Fibroblast of pulmonary artery (primary cell): Measurements from ENCODE around the gene KIF21B.

Source experiments
- DNase-seq: peaks from one replicate; pipeline ENCODE4 v3.0.0-alpha.2; 2010; ENCODE audit warnings: low read depth
- H3K4me3 ChIP-seq: replicated peaks from 2 replicates; pipeline ENCODE4 v1.5.1; 2011; ENCODE audit warnings: low read depth, mild to moderate bottlenecking, control low read depth, low read length, moderate library complexity
- TF ChIP-seq, protein P1 (sequence below): IDR thresholded peaks from 2 replicates; pipeline ENCODE4 v1.5.1; 2011; ENCODE audit warnings: mild to moderate bottlenecking, control low read depth, low read length, inconsistent platforms; ENCODE audit errors: missing control alignments

The KIF21B gene

DNA sequence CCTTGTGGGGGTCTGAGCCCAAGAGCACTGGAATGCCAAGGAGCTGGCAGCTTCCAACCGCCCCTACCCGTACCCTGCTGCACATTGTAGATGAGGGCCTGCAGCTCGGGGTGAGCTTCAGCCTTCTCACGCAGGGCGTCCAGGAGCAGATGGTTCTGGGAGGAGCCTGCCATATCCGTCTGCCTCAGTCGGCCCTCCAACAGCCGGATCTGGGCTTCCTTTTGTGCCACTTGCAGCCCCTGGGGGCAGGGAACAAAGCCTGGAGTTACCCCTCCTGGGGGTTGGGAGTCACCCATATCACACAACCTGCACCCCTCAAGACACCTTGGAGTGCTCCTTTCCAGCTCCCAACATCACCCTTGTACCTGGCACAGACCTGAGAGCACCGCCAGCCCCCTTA, 34.8 kb downstream of the KIF21B start:
- no peak for DNase-seq
- H3K4me3 ChIP-seq = no peak overlapping the region
- TF ChIP-seq, protein P1, sequence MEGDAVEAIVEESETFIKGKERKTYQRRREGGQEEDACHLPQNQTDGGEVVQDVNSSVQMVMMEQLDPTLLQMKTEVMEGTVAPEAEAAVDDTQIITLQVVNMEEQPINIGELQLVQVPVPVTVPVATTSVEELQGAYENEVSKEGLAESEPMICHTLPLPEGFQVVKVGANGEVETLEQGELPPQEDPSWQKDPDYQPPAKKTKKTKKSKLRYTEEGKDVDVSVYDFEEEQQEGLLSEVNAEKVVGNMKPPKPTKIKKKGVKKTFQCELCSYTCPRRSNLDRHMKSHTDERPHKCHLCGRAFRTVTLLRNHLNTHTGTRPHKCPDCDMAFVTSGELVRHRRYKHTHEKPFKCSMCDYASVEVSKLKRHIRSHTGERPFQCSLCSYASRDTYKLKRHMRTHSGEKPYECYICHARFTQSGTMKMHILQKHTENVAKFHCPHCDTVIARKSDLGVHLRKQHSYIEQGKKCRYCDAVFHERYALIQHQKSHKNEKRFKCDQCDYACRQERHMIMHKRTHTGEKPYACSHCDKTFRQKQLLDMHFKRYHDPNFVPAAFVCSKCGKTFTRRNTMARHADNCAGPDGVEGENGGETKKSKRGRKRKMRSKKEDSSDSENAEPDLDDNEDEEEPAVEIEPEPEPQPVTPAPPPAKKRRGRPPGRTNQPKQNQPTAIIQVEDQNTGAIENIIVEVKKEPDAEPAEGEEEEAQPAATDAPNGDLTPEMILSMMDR = no peak

DNA sequence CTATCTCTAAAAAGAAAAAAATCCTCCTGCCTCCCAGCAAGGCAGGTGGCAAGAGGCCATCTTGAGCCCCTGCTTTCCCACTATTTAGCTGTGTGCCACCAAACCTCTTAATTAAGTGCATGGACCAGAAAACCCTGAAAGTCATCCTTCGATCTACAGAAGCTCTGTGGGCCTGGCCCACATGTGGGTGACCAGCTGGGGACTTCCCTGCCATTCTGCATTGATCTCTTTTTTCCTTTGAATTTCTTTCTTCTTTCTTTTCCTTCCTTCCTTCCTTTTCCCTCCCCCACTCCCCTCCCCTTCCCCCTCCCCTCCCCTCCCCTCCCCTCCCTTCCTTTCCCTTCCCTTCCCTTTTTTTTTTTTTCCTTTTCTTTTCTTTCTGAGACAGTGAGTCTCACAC, 38.0 kb downstream of the KIF21B start:
- TF ChIP-seq, protein P1 = no peak
- no peak overlapping the region for H3K4me3 ChIP-seq
- DNase-seq = no peak

DNA sequence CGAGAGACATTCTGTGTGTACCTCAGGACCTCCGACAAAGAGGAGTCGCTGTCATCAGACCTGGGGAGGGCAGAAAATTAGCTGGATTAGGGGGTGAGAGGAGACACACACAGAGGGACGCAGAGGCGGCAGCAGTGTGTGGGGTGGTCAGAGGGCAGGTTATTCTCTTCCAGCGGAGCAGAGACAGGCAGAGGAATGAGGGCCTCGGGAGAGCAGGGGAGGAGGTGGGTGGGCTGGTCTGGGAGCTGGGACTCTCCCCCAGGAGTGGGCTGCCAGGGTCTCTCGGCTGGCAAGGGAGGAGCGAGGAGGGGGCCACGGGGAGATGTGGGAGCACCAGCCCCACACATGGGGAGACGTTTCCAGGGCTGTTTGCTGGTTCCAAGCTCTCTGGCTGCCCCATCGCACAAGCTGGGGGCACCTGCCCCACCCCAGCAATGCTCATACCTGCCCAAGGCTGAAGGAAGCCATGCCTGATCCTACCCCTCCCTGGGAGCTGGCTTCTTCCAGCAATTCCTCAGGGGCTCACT, 40.4 kb downstream of the KIF21B start:
- DNase-seq = no peak
- TF ChIP-seq, protein P1 = no peak
- no peak overlapping the region for H3K4me3 ChIP-seq

DNA sequence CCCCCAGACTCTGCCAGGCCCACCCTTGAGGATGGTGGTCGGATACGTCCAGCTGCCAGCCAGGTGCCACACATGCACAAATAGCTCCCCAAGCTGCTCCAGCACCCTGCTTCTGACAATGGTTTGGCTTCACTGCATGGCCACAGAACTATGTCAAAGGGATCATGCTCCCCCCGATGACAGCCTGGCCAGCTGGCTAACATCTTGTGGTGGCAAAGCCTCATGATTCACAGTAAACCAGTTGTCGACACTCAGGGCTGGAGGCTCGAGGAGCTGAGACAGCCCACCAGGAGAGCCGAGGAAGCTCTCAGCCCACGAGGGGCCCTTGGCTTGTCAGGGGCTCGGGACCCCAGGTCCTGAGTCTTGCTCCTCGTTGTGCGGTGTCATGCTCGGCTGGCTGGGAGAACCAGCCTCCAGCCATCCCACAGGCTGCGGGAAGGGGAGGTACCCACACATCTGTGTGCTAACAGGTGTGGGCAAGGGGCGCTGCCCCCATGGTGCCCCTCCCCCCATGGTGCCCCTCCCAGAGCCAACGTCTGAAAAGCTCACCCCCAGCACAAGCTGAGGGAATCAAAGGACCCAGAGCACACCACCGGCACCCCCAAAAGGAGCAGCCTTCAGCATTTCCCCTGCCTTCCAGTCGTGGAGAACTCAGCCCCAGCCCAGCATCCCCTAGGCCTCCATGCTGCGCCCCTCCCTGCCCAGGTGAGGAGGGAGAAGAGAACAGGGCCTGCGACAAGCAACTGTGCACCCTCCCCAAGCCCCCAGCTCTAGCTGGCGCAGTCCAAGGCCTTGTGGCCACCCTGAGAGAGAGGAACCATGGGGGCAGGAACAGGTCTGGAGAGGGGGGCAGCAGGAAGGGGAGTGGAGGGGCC, 41.2 kb downstream of the KIF21B start:
- H3K4me3 ChIP-seq = no peak overlapping the region
- TF ChIP-seq, protein P1 = no peak
- DNase-seq = peak; percentile 66

DNA sequence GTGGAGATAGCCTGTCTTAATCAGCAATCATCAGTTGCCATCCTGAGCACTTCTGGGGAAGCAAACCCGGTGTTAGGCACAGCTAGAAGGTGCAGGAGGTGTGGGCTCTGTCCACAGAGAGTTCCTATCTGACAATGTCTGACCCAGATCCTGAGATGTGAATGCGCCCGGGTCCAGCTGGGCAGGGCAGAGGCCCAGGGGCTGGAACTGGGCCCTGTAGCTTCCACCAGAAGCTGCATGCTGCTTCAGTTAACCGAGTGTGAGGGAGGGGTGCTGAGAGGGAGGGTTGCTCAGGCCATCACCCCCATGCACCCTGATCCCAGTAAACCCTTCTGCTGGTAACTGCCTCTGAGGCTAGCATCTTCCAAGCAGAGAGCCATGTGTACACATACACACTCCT, 42.2 kb downstream of the KIF21B start:
- TF ChIP-seq, protein P1 = no peak
- no peak for DNase-seq
- no peak overlapping the region for H3K4me3 ChIP-seq

DNA sequence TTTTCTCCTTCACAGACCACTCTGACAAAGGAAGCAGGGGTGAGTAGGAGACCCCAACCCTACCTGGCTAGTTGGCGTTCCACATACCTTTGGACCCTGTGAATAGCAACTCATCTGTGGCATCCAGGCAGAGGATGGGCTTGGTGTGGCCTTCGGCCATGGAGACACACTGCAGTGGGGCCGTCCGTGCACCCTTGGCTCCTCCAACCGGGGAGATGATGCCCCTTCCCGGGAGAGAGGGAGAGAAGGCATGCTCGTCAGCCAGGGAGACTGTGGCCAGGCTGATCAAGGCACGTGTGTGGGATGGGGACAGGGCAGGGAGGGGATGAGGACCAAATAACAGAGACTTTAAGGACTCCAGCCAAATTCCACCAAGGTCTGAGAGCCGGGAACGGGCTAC, 42.6 kb downstream of the KIF21B start:
- no peak for DNase-seq
- TF ChIP-seq, protein P1 = no peak

DNA sequence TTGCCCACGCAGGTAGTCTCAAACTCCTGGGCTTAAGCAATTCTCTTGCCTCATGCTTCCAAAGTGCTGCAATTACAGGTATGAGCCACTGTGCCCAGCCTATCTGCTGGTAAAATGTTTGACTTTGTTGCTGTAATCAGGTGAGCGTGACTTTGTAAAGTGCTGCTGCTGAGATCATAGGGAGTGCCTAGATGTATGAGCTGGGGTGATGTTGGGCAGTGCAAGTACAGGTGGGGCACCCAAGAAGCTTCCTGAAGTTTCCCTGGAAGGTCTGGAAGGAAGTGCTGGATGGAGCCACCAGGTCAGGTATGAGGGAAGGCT, 43.1 kb downstream of the KIF21B start:
- DNase-seq = no peak
- TF ChIP-seq, protein P1 = no peak
- H3K4me3 ChIP-seq = no peak overlapping the region

More for the DNA sequence above, 42.6 kb downstream of the KIF21B start:
- H3K4me3 ChIP-seq = no peak overlapping the region
